ENCODE data around the gene KANSL1L. TPM values are rescaled to one million over a fixed set of nuclear protein-coding genes. Genes with fewer than 3 reads are reported as not detected.

Gene KANSL1L
- polyA plus RNA-seq, 2 of the 4 experiments (the other 2 are of a cell fraction), result 1.0 to 2.7 TPM

DNA sequence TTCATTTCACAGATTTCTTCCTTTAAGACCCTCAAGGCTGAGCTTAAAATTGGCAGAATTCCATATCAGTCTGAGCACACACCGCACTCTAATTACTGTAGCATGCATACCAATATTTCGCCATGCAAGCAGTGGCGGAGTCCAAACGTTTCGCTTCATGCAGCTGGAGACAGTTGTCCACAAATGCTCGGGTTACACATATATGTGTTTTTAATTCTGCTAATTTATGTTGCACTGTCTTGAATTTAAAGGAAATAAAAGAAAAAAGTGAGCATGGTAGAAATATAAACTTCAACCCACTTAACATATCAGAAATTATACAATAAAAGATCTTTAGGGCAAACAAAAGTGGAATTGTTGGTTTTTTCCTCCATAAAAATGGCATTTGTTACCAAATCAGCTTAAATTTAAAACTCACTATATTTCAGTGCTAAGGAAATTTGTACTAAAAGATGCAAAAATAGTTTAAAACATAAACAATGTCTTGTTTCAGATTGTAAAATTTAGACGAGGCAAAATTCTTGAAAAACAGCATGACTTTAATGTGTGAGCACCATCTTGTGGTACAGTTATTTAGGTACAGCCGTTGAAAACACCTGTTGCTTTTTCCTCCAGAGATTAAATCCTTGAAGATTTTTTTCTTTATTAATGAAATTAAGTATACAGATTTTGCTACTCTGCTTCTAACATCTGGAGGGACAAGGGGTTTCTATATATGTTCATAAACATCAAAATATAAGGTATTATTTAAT lies 24.1 kb upstream of the KANSL1L start:
- peak; percentile 59 for FAIRE-seq
- Histone ChIP-seq H3K4me3 (peak overlapping the region; percentile 10; the same call in 1 of the 3 replicates), H3K9me3 (no peaks in the 10 kb centered on the region), H3K4me2 (peak overlapping the region; percentile 54), H3K27ac (no peak overlapping the region), H3K4me1 (peaks cover 1% of the 10 kb centered on the region; the same call in 1 of the 3 replicates)
- ChIA-PET CTCF (interaction anchor here (0.7 to 2.8 kb wide), 15 partner anchors 9 to 562 kb away, joined by 3 to 26 read pairs (median 3); partner anchors contain the start of gene KANSL1L), POLR2A (no interaction called here)
- TF ChIP-seq RAD21 (conservative IDR thresholded peaks at IDR 0.05 in 1 of 2, IDR thresholded peaks at IDR 0.05 in 1 of 2), result peak; percentile 82 to 88
- TF ChIP-seq, protein P1, sequence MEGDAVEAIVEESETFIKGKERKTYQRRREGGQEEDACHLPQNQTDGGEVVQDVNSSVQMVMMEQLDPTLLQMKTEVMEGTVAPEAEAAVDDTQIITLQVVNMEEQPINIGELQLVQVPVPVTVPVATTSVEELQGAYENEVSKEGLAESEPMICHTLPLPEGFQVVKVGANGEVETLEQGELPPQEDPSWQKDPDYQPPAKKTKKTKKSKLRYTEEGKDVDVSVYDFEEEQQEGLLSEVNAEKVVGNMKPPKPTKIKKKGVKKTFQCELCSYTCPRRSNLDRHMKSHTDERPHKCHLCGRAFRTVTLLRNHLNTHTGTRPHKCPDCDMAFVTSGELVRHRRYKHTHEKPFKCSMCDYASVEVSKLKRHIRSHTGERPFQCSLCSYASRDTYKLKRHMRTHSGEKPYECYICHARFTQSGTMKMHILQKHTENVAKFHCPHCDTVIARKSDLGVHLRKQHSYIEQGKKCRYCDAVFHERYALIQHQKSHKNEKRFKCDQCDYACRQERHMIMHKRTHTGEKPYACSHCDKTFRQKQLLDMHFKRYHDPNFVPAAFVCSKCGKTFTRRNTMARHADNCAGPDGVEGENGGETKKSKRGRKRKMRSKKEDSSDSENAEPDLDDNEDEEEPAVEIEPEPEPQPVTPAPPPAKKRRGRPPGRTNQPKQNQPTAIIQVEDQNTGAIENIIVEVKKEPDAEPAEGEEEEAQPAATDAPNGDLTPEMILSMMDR (IDR thresholded peaks at IDR 0.05), result peak; percentile 88
- TF ChIP-seq, protein P2, sequence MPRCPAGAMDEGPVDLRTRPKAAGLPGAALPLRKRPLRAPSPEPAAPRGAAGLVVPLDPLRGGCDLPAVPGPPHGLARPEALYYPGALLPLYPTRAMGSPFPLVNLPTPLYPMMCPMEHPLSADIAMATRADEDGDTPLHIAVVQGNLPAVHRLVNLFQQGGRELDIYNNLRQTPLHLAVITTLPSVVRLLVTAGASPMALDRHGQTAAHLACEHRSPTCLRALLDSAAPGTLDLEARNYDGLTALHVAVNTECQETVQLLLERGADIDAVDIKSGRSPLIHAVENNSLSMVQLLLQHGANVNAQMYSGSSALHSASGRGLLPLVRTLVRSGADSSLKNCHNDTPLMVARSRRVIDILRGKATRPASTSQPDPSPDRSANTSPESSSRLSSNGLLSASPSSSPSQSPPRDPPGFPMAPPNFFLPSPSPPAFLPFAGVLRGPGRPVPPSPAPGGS (IDR thresholded peaks at IDR 0.05), result no peak
- TF ChIP-seq SMC3 (IDR thresholded peaks at IDR 0.05), result peak; percentile 93
- WGBS (ENCODE audit: missing lambda C conversion rate), result 28% methylated on average over 8 of the region's 8 CpGs
- DNase-seq (ENCODE audit: low read depth in 1 of 2, low spot score in 1 of 2), result peak in 1 of 2 experiments; percentile 57
- ATAC-seq, result peak in 1 of 2 experiments; percentile 70; a peak in 2 of 6 replicates

DNA sequence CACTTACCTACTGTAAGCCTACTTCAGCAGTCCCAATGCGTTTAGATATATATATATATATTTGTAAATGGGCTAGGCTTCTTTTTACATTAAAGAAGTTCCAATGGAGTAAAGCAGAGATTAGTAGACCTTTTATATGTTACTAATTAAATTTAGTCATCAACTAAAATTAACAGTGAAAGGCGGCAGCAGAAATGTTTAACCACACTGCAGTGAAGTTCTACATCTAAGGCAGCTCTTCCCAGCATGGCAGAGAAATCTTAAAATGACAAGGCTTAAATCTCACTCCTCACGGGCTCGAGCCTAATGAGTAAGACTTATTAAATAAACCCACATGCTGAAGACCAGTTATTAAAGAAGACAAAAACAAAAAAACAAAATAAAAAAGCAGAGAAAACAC lies 19.1 kb upstream of the KANSL1L start:
- Histone ChIP-seq H3K4me2 (peak overlapping the region; percentile 35), H3K27ac (no peak overlapping the region), H3K4me3 (no peak overlapping the region), H3K9me3 (no peaks in the 10 kb centered on the region), H3K4me1 (peaks cover 11% of the 10 kb centered on the region; the same call in 1 of the 3 replicates)
- WGBS (ENCODE audit: missing lambda C conversion rate), result 21% methylated on average over 4 of the region's 4 CpGs
- FAIRE-seq, result no peak
- ATAC-seq, result no peak
- CTCF ChIA-PET, result interaction anchor here (0.9 kb wide), 1 partner anchor 208 kb away, joined by 3 read pairs; no protein-coding TSS in a partner anchor
- TF ChIP-seq TFCP2L1 (CRISPR knock-in tag; IDR thresholded peaks at IDR 0.05), result no peak
- TF ChIP-seq NR3C1 (IDR thresholded peaks at IDR 0.05), result no peak
- no peak for TF ChIP-seq RARB (CRISPR knock-in tag; IDR thresholded peaks at IDR 0.05)
- no peak for TF ChIP-seq BHLHE40 (IDR thresholded peaks at IDR 0.05; ENCODE audit: low read depth, low read length)
- no peak for TF ChIP-seq GATA3 (IDR thresholded peaks at IDR 0.05; ENCODE audit: borderline replicate concordance)
- TF ChIP-seq CEBPB (IDR thresholded peaks at IDR 0.05), result no peak
- TF ChIP-seq POLR2A (IDR thresholded peaks at IDR 0.05; ENCODE audit: low read length), result no peak
- no peak for TF ChIP-seq KDM1A (IDR thresholded peaks at IDR 0.05; ENCODE audit: low read depth)
- no peak for TF ChIP-seq SMC3 (IDR thresholded peaks at IDR 0.05)
- TF ChIP-seq, protein P1 (IDR thresholded peaks at IDR 0.05), result no peak
- no peak for TF ChIP-seq ZFP36 (IDR thresholded peaks at IDR 0.05; ENCODE audit: borderline replicate concordance, partially characterized antibody)
- no peak for TF ChIP-seq ZC3H11A (IDR thresholded peaks at IDR 0.05)
- TF ChIP-seq HOXA7 (CRISPR knock-in tag; IDR thresholded peaks at IDR 0.05), result no peak
- TF ChIP-seq MYC (IDR thresholded peaks at IDR 0.05; ENCODE audit: borderline replicate concordance, low read length), result no peak
- TF ChIP-seq, protein P2 (IDR thresholded peaks at IDR 0.05), result no peak
- TF ChIP-seq FOXS1 (CRISPR knock-in tag; IDR thresholded peaks at IDR 0.05), result no peak
- no peak for TF ChIP-seq FOSB (CRISPR knock-in tag; IDR thresholded peaks at IDR 0.05)
- no peak for TF ChIP-seq CHD2 (IDR thresholded peaks at IDR 0.05; ENCODE audit: low read length, partially characterized antibody)
- POLR2A ChIA-PET, result no interaction called here
- no peak for DNase-seq (ENCODE audit: low read depth in 1 of 2, low spot score in 1 of 2)

Measured in A549 (cell line).